GM15510 (cell line): ENCODE measurements around the gene CFB.

Source experiments
- POLR2A ChIP-seq: IDR thresholded peaks from 3 replicates; pipeline ENCODE4 v1.6.1; 2011; ENCODE audit warnings: borderline replicate concordance; ENCODE audit not compliant: insufficient read length; ENCODE audit errors: extremely low read depth

The CFB gene

DNA sequence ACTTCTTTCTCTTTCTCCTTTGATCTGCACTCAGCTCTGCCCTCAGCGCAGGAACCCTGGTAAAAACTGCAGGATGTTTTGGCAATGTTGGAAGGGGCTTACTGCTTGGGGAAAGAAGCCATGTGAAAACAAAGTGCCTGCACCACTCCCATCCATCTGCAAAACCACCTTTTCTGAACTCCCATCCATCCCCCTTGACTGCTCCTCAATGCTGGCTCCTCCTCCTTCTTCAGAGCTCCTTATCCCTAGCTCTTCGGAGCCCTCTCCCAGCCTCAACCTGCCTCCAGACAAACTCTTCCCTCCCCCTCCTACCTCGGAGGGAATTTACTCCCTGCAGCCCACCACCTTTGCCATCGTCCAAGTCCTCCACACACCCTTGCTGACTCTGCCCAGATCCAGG is 39.8 kb upstream of the CFB start:
- no peak for TF ChIP-seq POLR2A

DNA sequence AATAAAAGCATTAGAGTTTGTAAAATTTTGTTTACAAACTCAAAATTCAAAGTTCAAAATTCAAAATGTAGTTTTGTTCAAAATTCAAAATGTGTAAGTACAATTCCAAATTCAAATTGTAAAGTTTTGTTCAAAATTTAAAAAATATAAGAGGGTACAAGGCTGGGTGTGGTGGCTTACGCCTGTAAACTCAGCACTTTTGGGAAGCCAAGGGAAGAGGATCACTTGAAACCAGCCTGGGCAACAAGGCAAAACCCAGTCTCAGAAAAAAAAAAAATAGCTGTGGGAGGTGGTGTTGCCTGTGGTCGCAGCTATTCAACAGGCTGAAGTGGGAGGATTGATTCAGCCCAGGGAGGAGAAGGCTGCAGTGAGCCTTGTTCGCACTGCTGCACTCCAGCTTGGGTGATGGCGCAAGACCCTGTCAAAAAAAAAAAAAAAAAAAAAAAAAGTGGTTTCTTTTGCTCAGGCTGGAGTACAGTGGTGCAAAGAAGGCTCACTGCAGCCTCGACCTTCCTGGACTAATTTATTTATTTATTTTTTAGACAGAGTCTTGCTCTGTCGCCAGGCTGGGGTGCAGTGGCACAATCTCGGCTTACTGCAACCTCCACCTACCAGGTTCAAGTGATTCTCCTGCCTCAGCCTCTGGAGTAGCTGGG is 38.6 kb upstream of the CFB start:
- TF ChIP-seq POLR2A, result no peak

DNA sequence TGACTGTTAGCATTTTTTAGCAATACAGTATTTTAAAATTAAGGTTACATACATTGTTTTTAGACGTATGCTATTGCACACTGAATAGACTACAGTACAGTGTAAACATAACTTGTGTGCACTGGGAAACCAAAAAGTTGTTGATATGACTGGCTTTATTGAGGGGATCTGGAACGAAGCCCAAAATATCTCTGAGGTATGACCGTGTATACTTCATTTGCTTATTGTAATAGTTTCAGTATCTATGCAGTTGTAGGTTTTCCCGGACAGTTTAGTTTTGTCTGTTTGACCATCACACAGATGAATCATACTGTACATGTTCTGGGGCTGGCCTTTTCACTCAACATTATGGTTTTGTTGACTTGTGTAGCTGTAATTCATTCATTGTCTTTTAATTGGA is 37.1 kb upstream of the CFB start:
- TF ChIP-seq POLR2A, result no peak

DNA sequence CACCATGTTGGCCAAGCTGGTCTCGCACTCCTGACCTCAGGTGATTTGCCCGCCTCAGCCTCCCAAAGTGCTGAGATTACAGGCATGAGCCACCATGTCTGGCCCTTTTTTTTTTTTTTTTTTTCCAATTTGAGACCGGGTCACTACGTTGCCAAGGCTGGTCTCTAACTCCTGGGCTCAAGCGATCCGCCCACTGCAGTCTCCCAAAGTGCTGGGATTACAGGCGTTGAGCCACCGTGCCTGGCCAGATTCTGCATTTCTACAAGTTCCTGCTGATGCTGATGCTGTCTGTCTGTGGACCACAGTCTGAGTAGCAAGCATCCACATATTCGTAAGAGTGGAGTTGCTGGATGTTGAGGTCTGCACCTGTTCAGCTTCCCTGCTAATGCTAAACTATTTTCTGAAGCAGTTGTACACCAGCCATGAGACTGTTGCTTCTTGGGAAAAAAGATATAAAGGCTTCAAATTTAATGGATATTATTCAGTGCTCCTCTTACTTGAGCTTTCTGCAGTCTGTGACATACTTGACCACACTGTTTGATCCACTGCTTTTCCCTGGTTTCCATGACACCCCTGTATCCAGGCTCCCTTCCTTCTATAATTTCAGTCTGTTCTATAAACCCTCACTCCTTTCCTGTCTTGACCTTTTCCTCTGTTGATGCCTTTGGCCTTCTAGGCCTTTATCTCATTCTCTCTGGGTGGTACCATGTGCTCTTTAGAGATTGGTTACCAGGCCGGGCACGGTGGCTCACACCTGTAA is 33.9 kb upstream of the CFB start:
- no peak for TF ChIP-seq POLR2A

DNA sequence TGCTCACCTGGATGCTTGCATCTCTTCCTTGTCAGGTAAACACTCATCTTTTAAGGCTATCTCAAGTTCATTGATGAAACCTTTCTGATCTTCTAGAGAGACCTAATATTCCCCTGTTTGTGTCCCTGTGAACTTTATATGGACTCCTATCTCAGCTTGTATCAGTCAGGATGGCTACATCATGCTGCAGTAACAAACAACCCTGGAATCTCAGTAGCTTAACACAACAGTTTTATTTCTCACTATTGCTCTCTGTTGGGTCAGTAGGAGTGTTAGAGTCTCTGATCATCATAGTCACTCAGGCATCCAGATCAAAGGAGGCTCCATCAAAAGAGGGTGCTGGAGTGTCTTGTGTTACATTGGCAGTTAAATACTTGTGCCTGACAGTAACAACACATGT is 30.5 kb upstream of the CFB start:
- no peak for TF ChIP-seq POLR2A

DNA sequence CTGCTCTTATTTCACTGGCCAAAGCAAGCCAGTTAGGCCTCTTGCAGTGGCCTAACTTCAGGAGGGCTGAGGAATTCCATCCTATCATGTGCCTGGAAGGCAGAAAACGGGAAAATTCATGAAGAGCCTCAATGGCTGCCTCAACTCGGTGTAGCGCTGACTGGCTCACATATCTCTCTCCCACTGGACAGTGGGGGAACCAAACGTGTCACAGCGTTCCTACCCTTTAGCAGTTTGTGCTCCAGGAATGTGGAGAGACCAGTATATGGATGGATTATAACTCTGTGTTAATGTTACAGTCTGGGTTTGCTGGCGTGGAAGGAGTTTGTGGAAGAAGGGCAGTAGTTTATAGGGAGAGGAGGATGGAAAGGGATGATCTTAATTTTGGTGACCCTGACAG is 30.1 kb upstream of the CFB start:
- TF ChIP-seq POLR2A, result no peak

DNA sequence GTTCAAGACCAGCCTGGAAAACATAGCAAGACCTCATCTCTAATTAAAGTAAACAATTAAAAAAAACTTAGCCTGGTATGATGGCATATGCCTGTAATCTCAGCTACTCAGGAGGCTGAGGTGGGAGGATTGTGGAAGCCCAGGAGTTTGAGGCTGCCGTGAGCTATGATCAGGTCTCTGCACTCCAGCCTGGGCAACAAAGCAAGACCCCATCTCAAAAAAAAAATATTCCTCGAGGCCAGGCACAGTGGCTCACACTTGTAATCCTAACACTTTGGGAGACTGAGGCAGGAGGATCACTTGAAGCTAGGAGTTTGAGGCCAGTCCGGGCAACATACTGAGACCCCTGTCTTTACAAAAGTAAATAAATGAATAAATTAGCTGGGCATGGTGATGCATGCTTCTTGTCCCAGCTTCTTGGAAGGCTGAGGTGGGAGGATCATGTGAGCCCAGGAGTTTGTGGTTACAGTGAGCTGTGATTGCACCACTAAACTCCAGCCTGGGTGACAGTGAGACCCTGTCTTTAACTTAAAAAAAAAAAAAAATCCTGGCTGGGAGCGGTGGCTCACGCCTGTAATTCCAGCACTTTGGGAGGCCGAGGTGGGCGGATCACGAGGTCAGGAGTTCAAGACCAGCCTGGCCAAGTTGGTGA is 27.7 kb upstream of the CFB start:
- no peak for TF ChIP-seq POLR2A

DNA sequence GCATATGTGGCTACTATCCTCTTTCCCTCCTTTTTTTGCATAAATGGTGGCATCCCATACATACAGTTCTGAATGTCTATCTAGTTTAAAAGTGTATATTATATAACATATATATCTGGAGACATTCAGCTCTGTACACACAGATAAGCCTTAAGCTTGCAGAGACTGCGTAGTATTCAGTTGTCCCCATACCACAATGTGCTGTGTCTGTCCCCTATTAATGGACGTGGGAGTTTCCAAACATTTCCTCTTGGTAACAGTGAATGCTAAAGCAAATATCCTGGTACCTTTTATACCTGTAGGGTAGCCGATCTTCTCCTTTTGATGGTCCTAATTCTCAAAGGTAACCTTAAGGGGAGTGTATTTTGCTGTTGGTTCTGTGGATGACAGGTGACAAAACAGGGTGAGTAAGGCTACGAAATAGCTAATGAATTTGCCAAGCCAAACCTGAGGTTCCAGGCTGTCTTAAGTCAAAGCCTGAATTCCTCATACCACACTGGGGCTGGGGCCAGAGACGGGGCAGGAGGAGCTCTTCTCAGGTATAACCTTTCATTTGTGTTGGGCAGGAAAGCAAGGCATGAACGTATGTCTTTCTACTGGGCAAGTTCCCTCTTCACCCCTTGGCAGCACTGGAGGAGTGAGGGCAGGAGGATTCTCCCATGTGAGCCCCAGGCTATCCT is 26.1 kb upstream of the CFB start:
- TF ChIP-seq POLR2A, result no peak

DNA sequence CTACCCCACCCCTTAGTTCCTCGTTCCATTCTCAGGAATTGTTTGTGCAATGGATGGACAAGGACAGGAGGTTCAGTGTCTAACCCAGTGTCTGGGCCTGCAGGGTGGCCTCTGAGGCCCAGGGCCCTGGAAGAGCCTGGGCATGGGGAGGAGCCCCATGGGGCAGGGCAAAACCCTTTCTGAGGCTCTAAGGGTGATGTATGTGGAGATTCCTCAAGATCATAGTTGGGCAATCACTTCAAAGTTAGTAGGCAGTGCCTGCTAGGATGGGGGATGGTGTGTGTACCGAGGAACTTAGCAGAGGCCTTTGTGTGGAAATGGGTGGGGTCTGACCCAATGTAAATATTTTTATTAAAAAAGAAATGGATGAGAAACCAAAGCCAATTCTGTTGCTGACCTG is 25.1 kb upstream of the CFB start:
- no peak for TF ChIP-seq POLR2A

DNA sequence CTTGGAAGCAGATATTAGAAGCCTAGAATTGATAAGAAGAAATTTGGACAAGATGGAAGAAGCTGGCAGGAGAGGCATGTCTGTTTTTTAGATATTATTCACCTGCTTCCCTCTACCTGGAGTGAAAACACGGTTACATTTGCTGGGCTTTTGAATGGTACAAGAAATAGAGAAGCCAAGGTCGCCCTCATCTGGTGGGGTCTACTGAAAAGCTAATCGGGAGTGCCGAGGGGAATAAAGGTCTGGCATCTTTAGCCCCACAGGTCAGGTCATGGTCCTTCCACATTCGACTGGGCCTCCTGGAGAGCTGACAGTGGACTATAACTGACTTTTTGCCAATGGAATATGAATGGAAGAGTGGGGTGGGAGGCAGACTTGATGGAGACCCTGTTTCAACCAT is 23.0 kb upstream of the CFB start:
- TF ChIP-seq POLR2A, result no peak

DNA sequence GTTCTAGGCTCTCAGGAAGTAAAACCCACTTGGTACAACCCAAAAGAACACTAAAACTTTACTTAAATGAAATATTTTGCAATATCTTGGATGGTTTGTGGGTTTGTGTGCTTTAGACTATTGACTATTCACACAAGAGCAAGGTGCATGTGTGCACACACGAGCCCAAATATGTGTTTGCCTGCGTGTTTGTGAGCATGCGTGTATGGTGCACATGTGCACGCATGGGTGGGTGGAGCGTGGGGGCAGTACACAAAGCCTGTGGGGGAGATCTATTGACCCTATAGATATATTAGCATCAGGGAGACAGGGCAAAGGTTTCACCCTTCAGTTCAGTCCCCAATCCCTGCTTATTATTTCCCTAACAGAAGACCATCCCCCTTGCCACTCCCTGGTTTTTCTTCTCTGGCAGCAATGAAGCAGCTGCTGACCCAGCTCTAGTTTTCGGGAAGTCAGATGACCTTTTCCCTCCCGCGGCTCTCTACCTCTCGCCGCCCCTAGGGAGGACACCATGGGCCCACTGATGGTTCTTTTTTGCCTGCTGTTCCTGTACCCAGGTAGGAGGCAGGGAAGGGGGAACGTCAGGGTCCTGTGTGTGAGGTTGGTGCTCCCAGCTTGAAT is 18.5 kb upstream of the CFB start, which contains the start of gene C2:
Gene C2 (plus strand): TSS at position 476 of the 621 bp plus-strand sequence. CDS start 36 bp downstream, at position 512.
- TF ChIP-seq POLR2A, result no peak

DNA sequence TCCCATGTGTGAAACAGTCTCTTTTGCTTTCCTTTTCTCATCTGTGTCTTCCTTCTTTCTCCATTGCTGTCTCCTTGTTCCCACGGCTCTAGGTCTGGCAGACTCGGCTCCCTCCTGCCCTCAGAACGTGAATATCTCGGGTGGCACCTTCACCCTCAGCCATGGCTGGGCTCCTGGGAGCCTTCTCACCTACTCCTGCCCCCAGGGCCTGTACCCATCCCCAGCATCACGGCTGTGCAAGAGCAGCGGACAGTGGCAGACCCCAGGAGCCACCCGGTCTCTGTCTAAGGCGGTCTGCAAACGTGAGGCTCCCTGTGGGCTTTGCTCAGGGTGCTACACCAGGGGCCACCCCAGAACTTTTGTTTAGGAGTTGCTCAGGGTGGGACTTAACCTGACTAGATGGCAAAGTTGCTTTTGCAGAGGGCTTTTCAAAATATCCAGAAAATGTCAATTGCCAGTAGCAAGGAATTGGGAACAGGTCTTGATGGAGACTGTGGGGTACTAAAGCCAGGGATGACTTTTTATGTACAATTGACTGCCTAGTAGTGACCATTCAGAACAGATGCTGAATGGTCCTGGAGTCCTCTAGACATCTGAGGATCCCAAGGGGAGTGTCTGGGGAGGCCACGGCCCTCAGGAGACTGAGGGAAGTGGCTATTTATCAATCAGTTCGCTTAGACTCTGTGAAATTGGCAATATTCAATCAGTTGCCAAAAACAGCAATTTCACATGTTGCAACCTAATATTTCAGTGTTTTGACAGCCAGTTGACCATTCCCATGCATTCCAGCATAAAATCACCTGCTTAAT is 17.8 kb upstream of the CFB start:
- TF ChIP-seq POLR2A, result no peak

DNA sequence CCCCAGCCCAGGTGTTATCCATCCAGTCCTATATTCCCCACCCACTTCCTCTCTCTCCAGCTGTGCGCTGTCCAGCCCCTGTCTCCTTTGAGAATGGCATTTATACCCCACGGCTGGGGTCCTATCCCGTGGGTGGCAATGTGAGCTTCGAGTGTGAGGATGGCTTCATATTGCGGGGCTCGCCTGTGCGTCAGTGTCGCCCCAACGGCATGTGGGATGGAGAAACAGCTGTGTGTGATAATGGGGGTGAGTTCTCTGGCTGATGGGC is 17.3 kb upstream of the CFB start:
- TF ChIP-seq POLR2A, result no peak

DNA sequence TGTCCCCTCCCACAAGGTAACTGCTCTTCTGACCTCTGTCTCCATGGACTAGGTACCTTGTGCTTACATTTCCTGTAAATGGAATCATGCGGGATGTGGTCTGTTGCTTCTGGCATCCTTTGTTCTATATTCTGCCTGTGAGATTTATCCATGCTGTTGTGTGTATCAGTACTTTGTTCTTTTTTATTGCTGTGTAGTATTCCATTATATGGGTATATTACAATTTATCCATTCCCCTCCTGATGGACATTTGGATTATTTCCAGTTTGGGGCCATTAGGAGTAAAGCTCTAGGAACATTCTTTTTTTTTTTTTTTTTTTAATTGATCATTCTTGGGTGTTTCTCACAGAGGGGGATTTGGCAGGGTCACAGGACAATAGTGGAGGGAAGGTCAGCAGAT is 14.9 kb upstream of the CFB start:
- no peak for TF ChIP-seq POLR2A
